Endothelial cell of umbilical vein (primary cell): ENCODE results near the gene LILRA5.
"Not testable (repeated sequence)": the region's sequence is repeated elsewhere in the genome, so short reads cannot be mapped to it uniquely, and the experiment has no call there.

ENCODE experiments used
- CTCF ChIP-seq, 2 donors: IDR thresholded peaks; 1 replicate in 1 of 2; 2 replicates in 1 of 2; pipeline ENCODE4 v1.5.1; 2011; ENCODE audit warnings: low read length in 2 of 2, mild to moderate bottlenecking in 2 of 2, moderate library complexity in 2 of 2, control low read depth in 1 of 2, inconsistent platforms in 1 of 2, low read depth in 1 of 2; ENCODE audit not compliant: insufficient read depth in 1 of 2; ENCODE audit errors: extremely low read depth in 1 of 2
- EZH2 ChIP-seq: IDR thresholded peaks from 2 replicates; pipeline ENCODE4 v1.6.1; 2012; ENCODE audit warnings: borderline replicate concordance, low read depth, mild to moderate bottlenecking, moderate library complexity, low read length, inconsistent platforms; ENCODE audit not compliant: severe bottlenecking
- FOS ChIP-seq: IDR thresholded peaks from 2 replicates; pipeline ENCODE4 v1.6.1; 2011; ENCODE audit warnings: mild to moderate bottlenecking, low read length, moderate library complexity, borderline replicate concordance; ENCODE audit not compliant: insufficient read depth

- TF ChIP-seq EZH2; FOS; CTCF (IDR thresholded peaks at IDR 0.05; ENCODE audit: extremely low read depth in 1 of 2, insufficient read depth in 1 of 2, low read depth in 1 of 2, low read length in 2 of 2): not testable (repeated sequence)
These were observed 40.8 kb downstream of the LILRA5 start for GRCh38 chr19:54272181-54272580.
